ENCODE measurements around the gene C7orf57. TPM values are rescaled to one million over a fixed set of nuclear protein-coding genes. Genes with fewer than 3 reads are reported as not detected.

C7orf57 gene
- total RNA-seq, 1 donor from 2014 or later: not detected

DNA sequence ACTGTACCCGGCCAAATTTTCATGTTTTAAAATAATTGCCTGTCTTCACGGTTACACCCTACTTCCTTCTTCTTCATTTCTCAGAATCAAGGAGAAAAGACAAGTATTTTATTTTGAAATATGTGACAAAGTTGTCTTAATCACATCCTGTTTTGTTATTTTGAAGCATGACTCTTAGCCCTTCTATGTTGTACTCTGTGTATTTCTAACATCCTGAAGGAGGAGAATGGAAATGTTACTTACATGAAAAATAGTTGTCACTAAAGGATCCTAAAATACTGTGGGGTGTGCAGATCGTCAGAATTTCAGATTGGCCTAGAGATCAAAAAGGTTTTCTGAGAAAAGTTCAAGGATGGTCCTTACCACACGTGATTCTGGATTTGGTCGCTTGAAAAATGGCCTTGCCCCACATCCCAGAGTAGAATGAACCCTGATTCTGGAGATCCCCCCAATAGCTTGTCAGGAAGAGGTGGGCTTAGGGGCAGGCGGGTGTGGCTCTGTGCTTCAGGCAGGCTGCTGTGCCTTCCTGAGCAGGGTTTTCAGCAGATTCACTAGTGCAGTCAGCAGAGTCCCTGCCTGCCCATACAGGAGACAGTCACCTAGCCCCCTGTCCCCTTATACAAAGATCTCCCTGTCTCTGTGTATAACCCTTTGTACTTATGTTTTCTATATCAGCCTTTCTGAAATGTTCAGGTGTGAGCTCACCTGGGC lies 62.3 kb downstream of the C7orf57 start:
- no peaks in the 10 kb centered on the region for H3K27me3 ChIP-seq
- Mint-ChIP-seq H3K36me3 (peaks cover 16% of the 10 kb centered on the region), H3K9me3 (no peaks in the 10 kb centered on the region), H3K4me3 (no peak overlapping the region), H3K27me3 (ENCODE audit: insufficient read depth, low read depth) (no peaks in the 10 kb centered on the region), H3K27ac (no peak overlapping the region), H3K4me1 (no peaks in the 10 kb centered on the region)
- H3K4me2 ChIP-seq: no peak overlapping the region
- H3K36me3 ChIP-seq: no peaks in the 10 kb centered on the region
- no peak overlapping the region for H2AFZ ChIP-seq (replicated peaks)
- H3K79me2 ChIP-seq (ENCODE audit: low read depth): no peaks in the 10 kb centered on the region
- no peak overlapping the region for H3K27ac ChIP-seq
- no peaks in the 10 kb centered on the region for H3F3A ChIP-seq (ENCODE audit: low read depth)
- no peak overlapping the region for H3K9ac ChIP-seq
- H3K9me3 ChIP-seq (ENCODE audit: low read depth): no peaks in the 10 kb centered on the region
- no peaks in the 10 kb centered on the region for H4K20me1 ChIP-seq (ENCODE audit: low read depth)
- DNase-seq (ENCODE audit: low spot score): no peak
- H3K4me1 ChIP-seq: no peaks in the 10 kb centered on the region
- TF ChIP-seq EZH2phosphoT487 (IDR thresholded peaks at IDR 0.05) (no peak), EZH2 (IDR thresholded peaks at IDR 0.05) (no peak)
- TF ChIP-seq, protein P1, sequence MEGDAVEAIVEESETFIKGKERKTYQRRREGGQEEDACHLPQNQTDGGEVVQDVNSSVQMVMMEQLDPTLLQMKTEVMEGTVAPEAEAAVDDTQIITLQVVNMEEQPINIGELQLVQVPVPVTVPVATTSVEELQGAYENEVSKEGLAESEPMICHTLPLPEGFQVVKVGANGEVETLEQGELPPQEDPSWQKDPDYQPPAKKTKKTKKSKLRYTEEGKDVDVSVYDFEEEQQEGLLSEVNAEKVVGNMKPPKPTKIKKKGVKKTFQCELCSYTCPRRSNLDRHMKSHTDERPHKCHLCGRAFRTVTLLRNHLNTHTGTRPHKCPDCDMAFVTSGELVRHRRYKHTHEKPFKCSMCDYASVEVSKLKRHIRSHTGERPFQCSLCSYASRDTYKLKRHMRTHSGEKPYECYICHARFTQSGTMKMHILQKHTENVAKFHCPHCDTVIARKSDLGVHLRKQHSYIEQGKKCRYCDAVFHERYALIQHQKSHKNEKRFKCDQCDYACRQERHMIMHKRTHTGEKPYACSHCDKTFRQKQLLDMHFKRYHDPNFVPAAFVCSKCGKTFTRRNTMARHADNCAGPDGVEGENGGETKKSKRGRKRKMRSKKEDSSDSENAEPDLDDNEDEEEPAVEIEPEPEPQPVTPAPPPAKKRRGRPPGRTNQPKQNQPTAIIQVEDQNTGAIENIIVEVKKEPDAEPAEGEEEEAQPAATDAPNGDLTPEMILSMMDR (IDR thresholded peaks at IDR 0.05): no peak
- H3K4me3 ChIP-seq: no peak overlapping the region

DNA sequence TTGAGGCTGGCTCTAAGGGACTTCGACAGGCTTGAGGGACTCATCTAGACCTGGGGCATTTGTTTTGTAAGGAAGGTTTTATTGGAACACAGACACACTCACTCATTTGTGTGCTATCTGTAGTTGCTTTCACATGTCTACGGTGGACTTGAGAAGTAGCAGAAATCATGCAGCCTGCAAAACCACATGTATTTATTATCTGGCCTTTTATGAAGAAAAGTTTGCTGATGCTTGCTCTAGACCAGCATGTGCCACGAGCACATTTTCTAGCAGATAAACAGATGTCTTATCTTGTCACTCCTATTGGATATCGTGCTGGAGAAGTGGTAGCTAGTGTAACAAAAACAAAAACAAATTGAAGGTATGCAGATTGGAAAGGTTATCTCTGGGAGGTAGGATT lies 63.5 kb downstream of the C7orf57 start:
- H3K27ac ChIP-seq: no peak overlapping the region
- H3K36me3 ChIP-seq: no peaks in the 10 kb centered on the region
- H3K4me1 ChIP-seq: no peaks in the 10 kb centered on the region
- peaks cover 19% of the 10 kb centered on the region for H3K36me3 Mint-ChIP-seq
- H3K4me3 ChIP-seq: no peak overlapping the region
- no peaks in the 10 kb centered on the region for H4K20me1 ChIP-seq (ENCODE audit: low read depth)
- H3K79me2 ChIP-seq (ENCODE audit: low read depth): no peaks in the 10 kb centered on the region
- no peak overlapping the region for H3K9ac ChIP-seq
- H3K4me1 Mint-ChIP-seq: no peaks in the 10 kb centered on the region
- H3K27me3 Mint-ChIP-seq (ENCODE audit: insufficient read depth, low read depth): no peaks in the 10 kb centered on the region
- H2AFZ ChIP-seq (replicated peaks): no peak overlapping the region
- no peaks in the 10 kb centered on the region for H3K27me3 ChIP-seq
- no peaks in the 10 kb centered on the region for H3K9me3 Mint-ChIP-seq
- TF ChIP-seq EZH2 (IDR thresholded peaks at IDR 0.05): no peak
- TF ChIP-seq EZH2phosphoT487 (IDR thresholded peaks at IDR 0.05): no peak
- TF ChIP-seq, protein P1 (IDR thresholded peaks at IDR 0.05): no peak
- no peak overlapping the region for H3K4me3 Mint-ChIP-seq
- DNase-seq (ENCODE audit: low spot score): no peak
- no peak overlapping the region for H3K4me2 ChIP-seq
- H3K27ac Mint-ChIP-seq: no peak overlapping the region
- no peaks in the 10 kb centered on the region for H3K9me3 ChIP-seq (ENCODE audit: low read depth)
- H3F3A ChIP-seq (ENCODE audit: low read depth): no peaks in the 10 kb centered on the region

DNA sequence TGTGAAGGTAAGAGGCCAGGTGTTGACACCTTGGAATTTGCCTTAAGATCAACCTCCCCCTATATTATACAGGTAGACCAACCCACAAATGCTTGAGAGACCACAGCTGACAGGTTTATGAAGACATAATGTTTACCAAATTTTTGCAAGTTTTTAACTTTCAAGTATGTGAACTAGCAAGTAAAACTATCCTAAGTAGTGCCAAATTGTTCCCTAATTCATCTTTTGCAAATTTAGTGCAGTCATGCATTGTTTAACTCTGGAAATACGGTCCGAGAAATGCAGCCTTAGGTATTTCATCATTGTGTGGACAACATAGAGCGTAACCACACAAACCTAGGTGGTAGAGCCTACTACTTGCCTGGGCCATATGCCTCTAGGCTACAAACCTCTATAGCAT lies 64.4 kb downstream of the C7orf57 start:
- no peak overlapping the region for H3K27ac ChIP-seq
- Mint-ChIP-seq H3K27ac (no peak overlapping the region), H3K4me1 (no peaks in the 10 kb centered on the region), H3K4me3 (no peak overlapping the region), H3K9me3 (no peaks in the 10 kb centered on the region), H3K27me3 (ENCODE audit: insufficient read depth, low read depth) (no peaks in the 10 kb centered on the region), H3K36me3 (peaks cover 23% of the 10 kb centered on the region)
- H3K79me2 ChIP-seq (ENCODE audit: low read depth): no peaks in the 10 kb centered on the region
- no peak overlapping the region for H3K4me2 ChIP-seq
- H3K9me3 ChIP-seq (ENCODE audit: low read depth): no peaks in the 10 kb centered on the region
- H4K20me1 ChIP-seq (ENCODE audit: low read depth): no peaks in the 10 kb centered on the region
- TF ChIP-seq EZH2 (IDR thresholded peaks at IDR 0.05): no peak
- no peak for TF ChIP-seq EZH2phosphoT487 (IDR thresholded peaks at IDR 0.05)
- TF ChIP-seq, protein P1 (IDR thresholded peaks at IDR 0.05): no peak
- H2AFZ ChIP-seq (replicated peaks): no peak overlapping the region
- no peak overlapping the region for H3K9ac ChIP-seq
- no peaks in the 10 kb centered on the region for H3F3A ChIP-seq (ENCODE audit: low read depth)
- H3K4me3 ChIP-seq: no peak overlapping the region
- H3K36me3 ChIP-seq: no peaks in the 10 kb centered on the region
- no peak for DNase-seq (ENCODE audit: low spot score)
- H3K27me3 ChIP-seq: no peaks in the 10 kb centered on the region
- H3K4me1 ChIP-seq: no peaks in the 10 kb centered on the region
